ENCODE results near the gene SPEG.

DNA sequence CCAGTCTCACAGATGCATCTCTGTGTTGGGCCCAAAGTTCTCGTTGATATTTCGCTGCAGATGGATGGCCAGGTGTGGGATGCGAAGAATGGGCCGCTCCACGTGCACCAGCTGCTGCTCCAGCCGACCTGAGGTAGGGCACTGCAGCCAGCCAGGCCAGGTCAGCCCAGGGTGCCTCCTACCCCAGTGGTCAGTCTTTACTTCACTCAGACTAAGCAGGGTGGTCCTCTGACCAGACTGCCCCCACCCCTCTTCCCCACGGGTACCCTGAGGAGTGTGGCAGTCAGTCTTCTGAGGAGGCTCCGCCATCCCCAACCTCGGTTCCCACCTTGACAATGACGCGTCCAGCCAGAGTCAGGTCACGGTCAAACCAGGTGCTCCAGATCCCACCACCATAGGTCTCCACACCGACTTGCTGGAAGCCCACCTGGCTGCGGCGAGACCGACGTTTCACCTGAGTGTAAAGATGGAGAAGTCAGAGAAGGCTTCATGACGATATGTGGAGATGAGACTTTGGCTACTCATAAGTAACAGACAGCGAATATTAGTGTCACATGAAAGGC is 48.6 kb upstream of the SPEG start:
- TF ChIP-seq SPI1 (IDR thresholded peaks at IDR 0.05; ENCODE audit: borderline replicate concordance, low read depth) (no peak), CTCF (IDR thresholded peaks at IDR 0.05; ENCODE audit: insufficient read depth, low read length) (no peak), POLR2AphosphoS5 (IDR thresholded peaks at IDR 0.05; ENCODE audit: low read depth) (no peak)
- TF ChIP-seq, protein P1, sequence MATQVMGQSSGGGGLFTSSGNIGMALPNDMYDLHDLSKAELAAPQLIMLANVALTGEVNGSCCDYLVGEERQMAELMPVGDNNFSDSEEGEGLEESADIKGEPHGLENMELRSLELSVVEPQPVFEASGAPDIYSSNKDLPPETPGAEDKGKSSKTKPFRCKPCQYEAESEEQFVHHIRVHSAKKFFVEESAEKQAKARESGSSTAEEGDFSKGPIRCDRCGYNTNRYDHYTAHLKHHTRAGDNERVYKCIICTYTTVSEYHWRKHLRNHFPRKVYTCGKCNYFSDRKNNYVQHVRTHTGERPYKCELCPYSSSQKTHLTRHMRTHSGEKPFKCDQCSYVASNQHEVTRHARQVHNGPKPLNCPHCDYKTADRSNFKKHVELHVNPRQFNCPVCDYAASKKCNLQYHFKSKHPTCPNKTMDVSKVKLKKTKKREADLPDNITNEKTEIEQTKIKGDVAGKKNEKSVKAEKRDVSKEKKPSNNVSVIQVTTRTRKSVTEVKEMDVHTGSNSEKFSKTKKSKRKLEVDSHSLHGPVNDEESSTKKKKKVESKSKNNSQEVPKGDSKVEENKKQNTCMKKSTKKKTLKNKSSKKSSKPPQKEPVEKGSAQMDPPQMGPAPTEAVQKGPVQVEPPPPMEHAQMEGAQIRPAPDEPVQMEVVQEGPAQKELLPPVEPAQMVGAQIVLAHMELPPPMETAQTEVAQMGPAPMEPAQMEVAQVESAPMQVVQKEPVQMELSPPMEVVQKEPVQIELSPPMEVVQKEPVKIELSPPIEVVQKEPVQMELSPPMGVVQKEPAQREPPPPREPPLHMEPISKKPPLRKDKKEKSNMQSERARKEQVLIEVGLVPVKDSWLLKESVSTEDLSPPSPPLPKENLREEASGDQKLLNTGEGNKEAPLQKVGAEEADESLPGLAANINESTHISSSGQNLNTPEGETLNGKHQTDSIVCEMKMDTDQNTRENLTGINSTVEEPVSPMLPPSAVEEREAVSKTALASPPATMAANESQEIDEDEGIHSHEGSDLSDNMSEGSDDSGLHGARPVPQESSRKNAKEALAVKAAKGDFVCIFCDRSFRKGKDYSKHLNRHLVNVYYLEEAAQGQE (IDR thresholded peaks at IDR 0.05; ENCODE audit: insufficient replicate concordance, low read depth), result no peak
